BJ (cell line): Measurements from ENCODE around the gene RRP12. TPM values are rescaled to one million over a fixed set of nuclear protein-coding genes. Genes with fewer than 3 reads are reported as not detected.

Source experiments
- CTCF ChIA-PET: fragments of 350-600 bp; formaldehyde crosslinking; extraction: SDS; loops from one replicate; lab custom pipeline; 2021; ENCODE audit warnings: antibody characterized with exemption, inconsistent platforms; lab: Yijun Ruan, JAX
- POLR2A ChIA-PET: fragments of 300-600 bp; sonication (Branson Sonifier 250); formaldehyde crosslinking; extraction: SDS; loops from one replicate; lab custom pipeline; 2021; ENCODE audit warnings: antibody characterized with exemption; lab: Charles Lee
- DNase-seq: peaks from one replicate; pipeline ENCODE4 v3.0.0-alpha.2; 2011; ENCODE audit warnings: low read depth
- H3K27me3 ChIP-seq: 2 replicates; pipeline ENCODE4 v1.6.0; 2011; ENCODE audit warnings: low read length; ENCODE audit not compliant: control insufficient read depth, insufficient read depth
- H3K36me3 ChIP-seq: 2 replicates; pipeline ENCODE4 v1.5.1; 2011; ENCODE audit warnings: low read length; ENCODE audit not compliant: control insufficient read depth, insufficient read depth
- H3K4me3 ChIP-seq: 2 replicates; pipeline ENCODE4 v1.5.1; 2011; ENCODE audit warnings: low read depth, mild to moderate bottlenecking, control low read depth, low read length
- CTCF ChIP-seq: IDR thresholded peaks from 2 replicates; pipeline ENCODE4 v1.5.1; 2011; ENCODE audit warnings: low read depth, mild to moderate bottlenecking, control low read depth, inconsistent platforms, low read length, moderate library complexity; ENCODE audit not compliant: insufficient read depth
- polyA plus RNA-seq: library from polyadenylated mRNA; depleted of rRNA; stranded (reverse); fragments of >200 nt; gene quantifications from 2 replicates; pipeline ENCODE4 v1.2.3, GENCODE V29; 2011

The RRP12 gene
- polyA plus RNA-seq, 1 experiment: 16.3 TPM

- TF ChIP-seq CTCF: no peak
- CTCF ChIA-PET: interaction anchor here (1.1 kb wide), 1 partner anchor 8 kb away, joined by 3 read pairs; no protein-coding TSS in a partner anchor
- Histone ChIP-seq H3K27me3 (no peaks in the 10 kb centered on the region), H3K36me3 (peaks cover 35% of the 10 kb centered on the region), H3K4me3 (no peak overlapping the region)
- POLR2A ChIA-PET: no interaction called here
- no peak for DNase-seq
Measured at GRCh38 chr10:97365761-97366351, 35.3 kb downstream of the RRP12 start.

DNA sequence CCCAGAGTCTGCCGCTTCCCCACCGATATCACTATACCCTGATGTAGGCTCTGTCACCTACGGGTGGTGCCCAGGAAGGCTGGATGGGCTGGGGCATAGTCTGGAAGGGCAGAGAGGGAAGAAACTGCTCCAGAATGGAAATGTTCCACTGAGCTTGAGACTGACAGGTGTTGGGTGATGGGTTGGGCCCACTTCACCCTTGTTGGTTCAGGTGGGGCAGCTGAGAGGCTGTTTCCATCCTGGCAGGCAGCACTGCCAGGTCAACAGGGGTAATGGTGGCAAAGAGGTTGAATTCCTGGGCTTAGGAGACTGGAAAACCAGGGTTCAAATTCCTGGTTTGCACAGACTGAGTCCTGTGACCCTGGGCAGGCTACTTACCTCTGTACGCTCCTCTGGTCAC, 38.1 kb downstream of the RRP12 start:
- DNase-seq: no peak
- Histone ChIP-seq H3K27me3 (no peaks in the 10 kb centered on the region), H3K4me3 (no peak overlapping the region), H3K36me3 (peaks cover 36% of the 10 kb centered on the region)
- POLR2A ChIA-PET: no interaction called here
- no peak for TF ChIP-seq CTCF
- CTCF ChIA-PET: no interaction called here

DNA sequence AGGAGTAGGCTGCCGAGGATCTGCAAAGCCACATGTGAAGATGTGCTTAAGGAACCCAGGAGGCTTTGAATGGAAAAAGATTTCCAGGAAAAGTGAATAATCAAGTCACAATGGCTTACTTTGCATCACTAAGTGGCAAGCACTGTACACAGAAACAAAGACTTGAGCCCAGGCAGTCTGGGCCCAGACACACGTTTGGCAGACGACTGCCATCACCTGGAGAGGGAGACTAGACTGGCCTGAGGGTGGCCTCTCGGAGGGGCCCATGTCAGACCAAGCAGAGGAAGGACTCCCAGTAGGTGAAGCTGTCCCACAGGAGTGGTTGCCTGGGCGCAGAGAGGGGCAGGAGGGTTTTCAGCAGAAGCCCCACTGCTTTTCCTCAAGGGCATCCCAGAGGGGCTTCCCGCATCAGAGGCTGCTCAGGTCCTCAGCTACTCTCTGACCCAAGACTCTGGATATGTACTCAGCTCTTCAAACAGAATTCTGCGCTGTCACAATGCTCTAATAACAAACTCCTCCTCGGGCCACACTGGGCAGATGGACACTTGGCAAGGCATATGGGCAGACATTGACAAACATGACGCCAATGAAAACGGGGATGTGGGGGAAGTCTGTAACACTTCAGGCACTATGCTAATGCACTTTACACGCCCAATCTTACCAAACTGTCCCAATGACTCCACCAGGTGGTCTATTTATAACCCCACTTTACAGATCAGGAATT, 38.7 kb downstream of the RRP12 start:
- no peak for TF ChIP-seq CTCF
- DNase-seq: no peak
- Histone ChIP-seq H3K27me3 (no peaks in the 10 kb centered on the region), H3K4me3 (no peak overlapping the region), H3K36me3 (peaks cover 36% of the 10 kb centered on the region)
- ChIA-PET POLR2A (no interaction called here), CTCF (no interaction called here)

GRCh38 chr10:97361537-97361901, 39.6 kb downstream of the RRP12 start:
- CTCF ChIA-PET: no interaction called here
- Histone ChIP-seq H3K27me3 (no peaks in the 10 kb centered on the region), H3K36me3 (peaks cover 34% of the 10 kb centered on the region), H3K4me3 (no peak overlapping the region)
- TF ChIP-seq CTCF: no peak
- POLR2A ChIA-PET: no interaction called here
- no peak for DNase-seq

GRCh38 chr10:97360705-97361536, 40.2 kb downstream of the RRP12 start:
- ChIA-PET POLR2A (no interaction called here), CTCF (interaction anchor here (0.8 to 1.7 kb wide), 2 partner anchors 11 to 82 kb away, joined by 3 to 4 read pairs; no protein-coding TSS in a partner anchor)
- H3K36me3 ChIP-seq: peaks cover 28% of the 10 kb centered on the region
- H3K4me3 ChIP-seq: no peak overlapping the region
- no peaks in the 10 kb centered on the region for H3K27me3 ChIP-seq
- DNase-seq: no peak
- no peak for TF ChIP-seq CTCF
